HEK293 (cell line): ENCODE results near the gene PTPRF.
A peak's percentile ranks its signal among the peaks of the same experiment; 100 is the strongest.

Experiments
- HOXA7 ChIP-seq: sonication (generic); formaldehyde crosslinking; IDR thresholded peaks from 2 replicates; pipeline ENCODE4 v1.8.1; 2022; ENCODE audit warnings: missing genetic modification reagents, borderline replicate concordance
- IKZF3 ChIP-seq: fragments of 450-650 bp; IDR thresholded peaks from 2 replicates; pipeline ENCODE4 v1.5.0; 2018; ENCODE audit warnings: missing biosample characterization, mild to moderate bottlenecking, missing genetic modification characterization, moderate library complexity
- KLF10 ChIP-seq: fragments of 450-650 bp; IDR thresholded peaks from 2 replicates; pipeline ENCODE4 v1.5.1; 2018; ENCODE audit warnings: missing biosample characterization, mild to moderate bottlenecking, missing genetic modification characterization
- KLF17 ChIP-seq: fragments of 450-650 bp; formaldehyde crosslinking; IDR thresholded peaks from 2 replicates; pipeline ENCODE4 v1.5.1; 2016; ENCODE audit warnings: missing biosample characterization, missing genetic modification characterization
- KLF7 ChIP-seq: fragments of 450-650 bp; formaldehyde crosslinking; IDR thresholded peaks from 2 replicates; pipeline ENCODE4 v1.5.1; 2016; ENCODE audit warnings: missing biosample characterization, missing genetic modification characterization, borderline replicate concordance
- SP7 ChIP-seq: fragments of 450-650 bp; formaldehyde crosslinking; IDR thresholded peaks from 2 replicates; pipeline ENCODE4 v1.5.1; 2016; ENCODE audit warnings: missing biosample characterization, missing genetic modification characterization
- ZBTB17 ChIP-seq: fragments of 450-650 bp; formaldehyde crosslinking; IDR thresholded peaks from 2 replicates; pipeline ENCODE4 v1.5.1; 2016; ENCODE audit warnings: missing biosample characterization, missing genetic modification characterization
- ZFP3 ChIP-seq: fragments of 450-650 bp; formaldehyde crosslinking; IDR thresholded peaks from 2 replicates; pipeline ENCODE4 v1.5.1; 2016; ENCODE audit warnings: low read depth, missing biosample characterization, missing genetic modification characterization
- ZNF112 ChIP-seq: fragments of 450-650 bp; formaldehyde crosslinking; IDR thresholded peaks from 2 replicates; pipeline ENCODE4 v1.5.0; 2017; ENCODE audit warnings: missing biosample characterization, missing genetic modification characterization
- ZNF175 ChIP-seq: fragments of 450-650 bp; formaldehyde crosslinking; IDR thresholded peaks from 2 replicates; pipeline ENCODE4 v1.5.1; 2016; ENCODE audit warnings: missing biosample characterization, missing genetic modification characterization
- ZNF2 ChIP-seq: fragments of 450-650 bp; formaldehyde crosslinking; IDR thresholded peaks from 2 replicates; pipeline ENCODE4 v1.5.1; 2016; ENCODE audit warnings: missing biosample characterization, missing genetic modification characterization
- ZNF354C ChIP-seq: fragments of 450-650 bp; formaldehyde crosslinking; IDR thresholded peaks from 2 replicates; pipeline ENCODE4 v1.5.1; 2016; ENCODE audit warnings: missing biosample characterization, missing genetic modification characterization, low read depth, borderline replicate concordance
- ZNF513 ChIP-seq: fragments of 450-650 bp; IDR thresholded peaks from 2 replicates; pipeline ENCODE4 v1.5.1; 2018; ENCODE audit warnings: missing biosample characterization, missing genetic modification characterization
- ZNF549 ChIP-seq: fragments of 450-650 bp; IDR thresholded peaks from 2 replicates; pipeline ENCODE4 v1.5.1; 2018; ENCODE audit warnings: missing biosample characterization, missing genetic modification characterization, mild to moderate bottlenecking, inconsistent platforms, moderate library complexity
- ZNF580 ChIP-seq: fragments of 450-650 bp; formaldehyde crosslinking; IDR thresholded peaks from 2 replicates; pipeline ENCODE4 v1.5.1; 2016; ENCODE audit warnings: missing biosample characterization, missing genetic modification characterization
- ZNF600 ChIP-seq: fragments of 450-650 bp; formaldehyde crosslinking; IDR thresholded peaks from 2 replicates; pipeline ENCODE4 v1.5.1; 2016; ENCODE audit warnings: missing biosample characterization, missing genetic modification characterization
- ZNF843 ChIP-seq: fragments of 450-650 bp; formaldehyde crosslinking; IDR thresholded peaks from 2 replicates; pipeline ENCODE4 v1.5.1; 2016; ENCODE audit warnings: missing biosample characterization, missing genetic modification characterization
- ZSCAN16 ChIP-seq: fragments of 450-650 bp; formaldehyde crosslinking; IDR thresholded peaks from 2 replicates; pipeline ENCODE4 v1.5.1; 2016; ENCODE audit warnings: missing biosample characterization, missing genetic modification characterization
- ZSCAN5A ChIP-seq: fragments of 450-650 bp; formaldehyde crosslinking; IDR thresholded peaks from 2 replicates; pipeline ENCODE4 v1.5.1; 2016; ENCODE audit warnings: missing biosample characterization, missing genetic modification characterization
- TF ChIP-seq, protein P1 (sequence below): fragments of 450-650 bp; formaldehyde crosslinking; IDR thresholded peaks from 2 replicates; pipeline ENCODE4 v1.5.1; 2016; ENCODE audit warnings: missing biosample characterization, missing genetic modification characterization
- TF ChIP-seq, protein P2 (sequence below): fragments of 450-650 bp; formaldehyde crosslinking; IDR thresholded peaks from 2 replicates; pipeline ENCODE4 v1.5.1; 2016; ENCODE audit warnings: missing biosample characterization, missing genetic modification characterization

Gene PTPRF

GRCh38 chr1:43650310-43651085, 119.8 kb downstream of the PTPRF start (continued):
- peak; percentile 81; the same call in 1 of the 2 replicates for TF ChIP-seq ZNF580
- TF ChIP-seq ZSCAN16 (tag by site-specific recombination) = 0 out of 2 replicates have a peak, but pooled peaks have one; percentile 17
- TF ChIP-seq ZNF549 (tag by site-specific recombination) = no peak
- TF ChIP-seq ZBTB17 (tag by site-specific recombination) = peak; percentile 55; the same call in 1 of the 2 replicates
- TF ChIP-seq, protein P1, sequence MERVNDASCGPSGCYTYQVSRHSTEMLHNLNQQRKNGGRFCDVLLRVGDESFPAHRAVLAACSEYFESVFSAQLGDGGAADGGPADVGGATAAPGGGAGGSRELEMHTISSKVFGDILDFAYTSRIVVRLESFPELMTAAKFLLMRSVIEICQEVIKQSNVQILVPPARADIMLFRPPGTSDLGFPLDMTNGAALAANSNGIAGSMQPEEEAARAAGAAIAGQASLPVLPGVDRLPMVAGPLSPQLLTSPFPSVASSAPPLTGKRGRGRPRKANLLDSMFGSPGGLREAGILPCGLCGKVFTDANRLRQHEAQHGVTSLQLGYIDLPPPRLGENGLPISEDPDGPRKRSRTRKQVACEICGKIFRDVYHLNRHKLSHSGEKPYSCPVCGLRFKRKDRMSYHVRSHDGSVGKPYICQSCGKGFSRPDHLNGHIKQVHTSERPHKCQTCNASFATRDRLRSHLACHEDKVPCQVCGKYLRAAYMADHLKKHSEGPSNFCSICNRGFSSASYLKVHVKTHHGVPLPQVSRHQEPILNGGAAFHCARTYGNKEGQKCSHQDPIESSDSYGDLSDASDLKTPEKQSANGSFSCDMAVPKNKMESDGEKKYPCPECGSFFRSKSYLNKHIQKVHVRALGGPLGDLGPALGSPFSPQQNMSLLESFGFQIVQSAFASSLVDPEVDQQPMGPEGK = peak; percentile 93
- TF ChIP-seq ZFP3 (tag by site-specific recombination) = no peak
- TF ChIP-seq KLF17 (tag by site-specific recombination) = peak; percentile 87
- TF ChIP-seq ZNF2 (tag by site-specific recombination) = peak; percentile 83; the same call in 1 of the 2 replicates
- no peak for TF ChIP-seq ZNF175 (tag by site-specific recombination)
- TF ChIP-seq ZNF112 (tag by site-specific recombination) = no peak
- TF ChIP-seq ZNF354C = no peak
- peak; percentile 85 for TF ChIP-seq SP7 (tag by site-specific recombination)
- peak; percentile 25; the same call in 1 of the 2 replicates for TF ChIP-seq ZNF513 (tag by site-specific recombination)
- no peak for TF ChIP-seq HOXA7 (CRISPR knock-in tag)
- TF ChIP-seq ZNF600 = peak; percentile 82
- TF ChIP-seq IKZF3 (tag by site-specific recombination) = no peak
- TF ChIP-seq, protein P2, sequence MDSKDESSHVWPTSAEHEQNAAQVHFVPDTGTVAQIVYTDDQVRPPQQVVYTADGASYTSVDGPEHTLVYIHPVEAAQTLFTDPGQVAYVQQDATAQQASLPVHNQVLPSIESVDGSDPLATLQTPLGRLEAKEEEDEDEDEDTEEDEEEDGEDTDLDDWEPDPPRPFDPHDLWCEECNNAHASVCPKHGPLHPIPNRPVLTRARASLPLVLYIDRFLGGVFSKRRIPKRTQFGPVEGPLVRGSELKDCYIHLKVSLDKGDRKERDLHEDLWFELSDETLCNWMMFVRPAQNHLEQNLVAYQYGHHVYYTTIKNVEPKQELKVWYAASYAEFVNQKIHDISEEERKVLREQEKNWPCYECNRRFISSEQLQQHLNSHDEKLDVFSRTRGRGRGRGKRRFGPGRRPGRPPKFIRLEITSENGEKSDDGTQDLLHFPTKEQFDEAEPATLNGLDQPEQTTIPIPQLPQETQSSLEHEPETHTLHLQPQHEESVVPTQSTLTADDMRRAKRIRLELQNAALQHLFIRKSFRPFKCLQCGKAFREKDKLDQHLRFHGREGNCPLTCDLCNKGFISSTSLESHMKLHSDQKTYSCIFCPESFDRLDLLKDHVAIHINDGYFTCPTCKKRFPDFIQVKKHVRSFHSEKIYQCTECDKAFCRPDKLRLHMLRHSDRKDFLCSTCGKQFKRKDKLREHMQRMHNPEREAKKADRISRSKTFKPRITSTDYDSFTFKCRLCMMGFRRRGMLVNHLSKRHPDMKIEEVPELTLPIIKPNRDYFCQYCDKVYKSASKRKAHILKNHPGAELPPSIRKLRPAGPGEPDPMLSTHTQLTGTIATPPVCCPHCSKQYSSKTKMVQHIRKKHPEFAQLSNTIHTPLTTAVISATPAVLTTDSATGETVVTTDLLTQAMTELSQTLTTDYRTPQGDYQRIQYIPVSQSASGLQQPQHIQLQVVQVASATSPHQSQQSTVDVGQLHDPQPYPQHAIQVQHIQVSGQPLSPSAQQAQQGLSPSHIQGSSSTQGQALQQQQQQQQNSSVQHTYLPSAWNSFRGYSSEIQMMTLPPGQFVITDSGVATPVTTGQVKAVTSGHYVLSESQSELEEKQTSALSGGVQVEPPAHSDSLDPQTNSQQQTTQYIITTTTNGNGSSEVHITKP (tag by site-specific recombination) = peak; percentile 12; the same call in 1 of the 2 replicates
- peak; percentile 49; the same call in 1 of the 2 replicates for TF ChIP-seq KLF10 (tag by site-specific recombination)
- peak; percentile 81; the same call in 1 of the 2 replicates for TF ChIP-seq KLF7
- peak; percentile 20; the same call in 1 of the 2 replicates for TF ChIP-seq ZNF843 (tag by site-specific recombination)
- 0 out of 2 replicates have a peak, but pooled peaks have one; percentile 50 for TF ChIP-seq ZSCAN5A (tag by site-specific recombination)
